ENCODE data around the gene SAXO2. TPM values are rescaled to one million over a fixed set of nuclear protein-coding genes. Genes with fewer than 3 reads are reported as not detected.
A peak's percentile ranks its signal among the peaks of the same experiment; 100 is the strongest.
"Not testable (repeated sequence)": the region's sequence is repeated elsewhere in the genome, so short reads cannot be mapped to it uniquely, and the experiment has no call there.

Gene SAXO2
- total RNA-seq: 10 to 100 TPM in 1 of 5 donors, 1 to 10 TPM in 3, under 1 TPM in 1; 0.56 to 19.6 (median 2.1) TPM
- 14.5 TPM for total RNA-seq (2013)
- total RNA-seq: 0.08 to 14.4 (median 1.4) reads per million in 29 experiments

GRCh38 chr15:82262422-82263026, at the start of gene SAXO2, which contains the start of gene EFL1:
Gene SAXO2 (plus strand): TSS chr15:82262818. CDS start chr15:82262880, 62 bp downstream.
Gene EFL1 (minus strand): TSS chr15:82262734. CDS start chr15:82261778, 956 bp downstream.
- H3K27me3 ChIP-seq (replicated peaks in 1 of 2; ENCODE audit: control insufficient read depth in 2 of 2, extremely low read depth in 1 of 2, insufficient read depth in 2 of 2, low read length in 1 of 2): no peaks in the 10 kb centered on the region
- peaks cover 11 to 15% of the 10 kb centered on the region in 2 experiments for H3K4me1 ChIP-seq (ENCODE audit: control insufficient read depth in 1 of 2, extremely low read depth in 1 of 2, insufficient read depth in 2 of 2, low read length in 2 of 2)
- CTCF ChIA-PET: interaction anchor here in 1 of 2 donors (1.0 kb wide), 1 partner anchor 22 kb away, joined by 3 read pairs; no protein-coding TSS in a partner anchor
- POLR2A ChIA-PET: interaction anchor here (0.6 to 0.7 kb wide), 3 partner anchors 24 to 1388 kb away, joined by 3 read pairs; no protein-coding TSS in a partner anchor
- Mint-ChIP-seq H3K36me3 (peaks cover 15% of the 10 kb centered on the region), H3K4me3 (peak within 1 kb of the TSS; percentile 89 to 94 (median 92)), H3K4me1 (peaks cover 32 to 51% (median 33%) of the 10 kb centered on the region in 3 donors), H3K27me3 (no peaks in the 10 kb centered on the region), H3K9me3 (no peaks in the 10 kb centered on the region), H3K27ac (peak within 1 kb of the TSS; percentile 72 to 88)
- peaks cover 0 to 6% of the 10 kb centered on the region in 2 donors for H3K36me3 ChIP-seq (ENCODE audit: control insufficient read depth in 2 of 2, extremely low read depth in 1 of 2, insufficient read depth in 1 of 2, low read length in 1 of 2)
- under 1% methylated on average over 57 of the region's 57 CpGs for WGBS (ENCODE audit: insufficient coverage)
- peak within 1 kb of the TSS; percentile 52 for H3K27ac ChIP-seq (ENCODE audit: low read length)
- ATAC-seq (replicated peaks in 1 of 4) (peak; percentile 97 to 98 (median 98)), DNase-seq (peak; percentile 72 to 95 (median 87))
- H3K4me3 ChIP-seq (ENCODE audit: control insufficient read depth in 1 of 2, extremely low read depth in 1 of 2, low read length in 1 of 2): peak within 1 kb of the TSS; percentile 69 to 79
- H3K9me3 ChIP-seq: no peaks in the 10 kb centered on the region

GRCh38 chr15:82216092-82216491, 46.5 kb upstream of the SAXO2 start:
- peaks cover 67% of the 10 kb centered on the region for H3K36me3 Mint-ChIP-seq
- H3K4me1 Mint-ChIP-seq; H3K4me1 ChIP-seq (ENCODE audit: control insufficient read depth in 1 of 2, extremely low read depth in 1 of 2, insufficient read depth in 2 of 2, low read length in 2 of 2); POLR2A ChIA-PET; H3K27me3 Mint-ChIP-seq; CTCF ChIA-PET; DNase-seq; H3K4me3 ChIP-seq (ENCODE audit: control insufficient read depth in 1 of 2, extremely low read depth in 1 of 2, low read length in 1 of 2); H3K27me3 ChIP-seq (replicated peaks in 1 of 2; ENCODE audit: control insufficient read depth in 2 of 2, extremely low read depth in 1 of 2, insufficient read depth in 2 of 2, low read length in 1 of 2); H3K27ac ChIP-seq (ENCODE audit: low read length); H3K9me3 ChIP-seq; H3K9me3 Mint-ChIP-seq; H3K4me3 Mint-ChIP-seq; ATAC-seq (replicated peaks in 1 of 4); H3K27ac Mint-ChIP-seq: not testable (repeated sequence)
- no CpG with 5 or more reads among the region's 2 CpGs for WGBS (ENCODE audit: insufficient coverage)
- peaks cover 0 to 18% of the 10 kb centered on the region in 2 donors for H3K36me3 ChIP-seq (ENCODE audit: control insufficient read depth in 2 of 2, extremely low read depth in 1 of 2, insufficient read depth in 1 of 2, low read length in 1 of 2)

GRCh38 chr15:82221535-82221934, 41.1 kb upstream of the SAXO2 start:
- POLR2A ChIA-PET: not testable (repeated sequence)

GRCh38 chr15:82228750-82229149, 33.9 kb upstream of the SAXO2 start:
- Mint-ChIP-seq H3K9me3 (no peaks in the 10 kb centered on the region), H3K4me3 (no peak overlapping the region), H3K36me3 (peaks cover 50% of the 10 kb centered on the region), H3K27ac (no peak overlapping the region), H3K27me3 (no peaks in the 10 kb centered on the region), H3K4me1 (no peaks in the 10 kb centered on the region)
- no peaks in the 10 kb centered on the region for H3K27me3 ChIP-seq (replicated peaks in 1 of 2; ENCODE audit: control insufficient read depth in 2 of 2, extremely low read depth in 1 of 2, insufficient read depth in 2 of 2, low read length in 1 of 2)
- H3K4me3 ChIP-seq (ENCODE audit: control insufficient read depth in 1 of 2, extremely low read depth in 1 of 2, low read length in 1 of 2): no peak overlapping the region
- H3K27ac ChIP-seq (ENCODE audit: low read length): no peak overlapping the region
- no peaks in the 10 kb centered on the region for H3K4me1 ChIP-seq (ENCODE audit: control insufficient read depth in 1 of 2, extremely low read depth in 1 of 2, insufficient read depth in 2 of 2, low read length in 2 of 2)
- no CpG with 5 or more reads among the region's 1 CpG for WGBS (ENCODE audit: insufficient coverage)
- DNase-seq: no peak
- ChIA-PET POLR2A (no interaction called here), CTCF (no interaction called here)
- H3K36me3 ChIP-seq (ENCODE audit: control insufficient read depth in 2 of 2, extremely low read depth in 1 of 2, insufficient read depth in 1 of 2, low read length in 1 of 2): peaks cover 0 to 15% of the 10 kb centered on the region in 2 donors
- no peaks in the 10 kb centered on the region for H3K9me3 ChIP-seq
- no peak for ATAC-seq (replicated peaks in 1 of 4)

More at GRCh38 chr15:82221535-82221934, 41.1 kb upstream of the SAXO2 start:
- not testable (repeated sequence) for H3K4me1 Mint-ChIP-seq; H3K4me3 Mint-ChIP-seq; ATAC-seq (replicated peaks in 1 of 4); H3K27me3 ChIP-seq (replicated peaks in 1 of 2; ENCODE audit: control insufficient read depth in 2 of 2, extremely low read depth in 1 of 2, insufficient read depth in 2 of 2, low read length in 1 of 2); H3K9me3 Mint-ChIP-seq; H3K4me3 ChIP-seq (ENCODE audit: control insufficient read depth in 1 of 2, extremely low read depth in 1 of 2, low read length in 1 of 2); H3K4me1 ChIP-seq (ENCODE audit: control insufficient read depth in 1 of 2, extremely low read depth in 1 of 2, insufficient read depth in 2 of 2, low read length in 2 of 2); H3K27ac ChIP-seq (ENCODE audit: low read length); H3K9me3 ChIP-seq; H3K27me3 Mint-ChIP-seq; H3K27ac Mint-ChIP-seq
- 71% methylated on average over 2 of the region's 2 CpGs for WGBS (ENCODE audit: insufficient coverage)
- peaks cover 60% of the 10 kb centered on the region for H3K36me3 Mint-ChIP-seq
- DNase-seq: peak in 24 of 35 experiments; percentile 1 to 35 (median 12)
- CTCF ChIA-PET: interaction anchor here in 1 of 2 donors (0.6 to 0.9 kb wide), 2 partner anchors 44 to 708 kb away, joined by 3 to 7 read pairs; no protein-coding TSS in a partner anchor
- peaks cover 0 to 18% of the 10 kb centered on the region in 2 donors for H3K36me3 ChIP-seq (ENCODE audit: control insufficient read depth in 2 of 2, extremely low read depth in 1 of 2, insufficient read depth in 1 of 2, low read length in 1 of 2)

- ATAC-seq (replicated peaks in 1 of 4): no peak
- H3K9me3 Mint-ChIP-seq: no peaks in the 10 kb centered on the region
- Histone ChIP-seq H3K4me3 (ENCODE audit: control insufficient read depth in 1 of 2, extremely low read depth in 1 of 2, low read length in 1 of 2) (no peak overlapping the region), H3K27ac (ENCODE audit: low read length) (no peak overlapping the region), H3K4me1 (ENCODE audit: control insufficient read depth in 1 of 2, extremely low read depth in 1 of 2, insufficient read depth in 2 of 2, low read length in 2 of 2) (no peaks in the 10 kb centered on the region), H3K36me3 (ENCODE audit: control insufficient read depth in 2 of 2, extremely low read depth in 1 of 2, insufficient read depth in 1 of 2, low read length in 1 of 2) (peaks cover 0 to 15% of the 10 kb centered on the region in 2 donors), H3K27me3 (replicated peaks in 1 of 2; ENCODE audit: control insufficient read depth in 2 of 2, extremely low read depth in 1 of 2, insufficient read depth in 2 of 2, low read length in 1 of 2) (no peaks in the 10 kb centered on the region), H3K9me3 (no peaks in the 10 kb centered on the region)
- H3K27ac Mint-ChIP-seq: no peak overlapping the region
- H3K36me3 Mint-ChIP-seq: peaks cover 47% of the 10 kb centered on the region
- ChIA-PET CTCF (no interaction called here), POLR2A (interaction anchor here in 1 of 2 donors (0.6 kb wide), 1 partner anchor 31 kb away, joined by 4 read pairs; no protein-coding TSS in a partner anchor)
- H3K4me3 Mint-ChIP-seq: no peak overlapping the region
- no CpG with 5 or more reads among the region's 2 CpGs for WGBS (ENCODE audit: insufficient coverage)
- DNase-seq: no peak
- no peaks in the 10 kb centered on the region for H3K27me3 Mint-ChIP-seq
- H3K4me1 Mint-ChIP-seq: no peaks in the 10 kb centered on the region
Observed at GRCh38 chr15:82231233-82231632, 31.4 kb upstream of the SAXO2 start.

- H3K36me3 ChIP-seq (ENCODE audit: control insufficient read depth in 2 of 2, extremely low read depth in 1 of 2, insufficient read depth in 1 of 2, low read length in 1 of 2): peaks cover 0 to 12% of the 10 kb centered on the region in 2 donors
- no peaks in the 10 kb centered on the region for H3K4me1 ChIP-seq (ENCODE audit: control insufficient read depth in 1 of 2, extremely low read depth in 1 of 2, insufficient read depth in 2 of 2, low read length in 2 of 2)
- no peak overlapping the region for H3K4me3 ChIP-seq (ENCODE audit: control insufficient read depth in 1 of 2, extremely low read depth in 1 of 2, low read length in 1 of 2)
- no peaks in the 10 kb centered on the region for H3K27me3 Mint-ChIP-seq
- ATAC-seq (replicated peaks in 1 of 4) (no peak), DNase-seq (no peak)
- no peaks in the 10 kb centered on the region for H3K9me3 Mint-ChIP-seq
- H3K36me3 Mint-ChIP-seq: peaks cover 46% of the 10 kb centered on the region
- H3K27ac ChIP-seq (ENCODE audit: low read length): no peak overlapping the region
- H3K27me3 ChIP-seq (replicated peaks in 1 of 2; ENCODE audit: control insufficient read depth in 2 of 2, extremely low read depth in 1 of 2, insufficient read depth in 2 of 2, low read length in 1 of 2): no peaks in the 10 kb centered on the region
- WGBS (ENCODE audit: insufficient coverage): 100% methylated on average over 2 of the region's 2 CpGs
- no peak overlapping the region for H3K4me3 Mint-ChIP-seq
- ChIA-PET CTCF (no interaction called here), POLR2A (no interaction called here)
- no peaks in the 10 kb centered on the region for H3K9me3 ChIP-seq
- no peak overlapping the region for H3K27ac Mint-ChIP-seq
- H3K4me1 Mint-ChIP-seq: no peaks in the 10 kb centered on the region
Observed at GRCh38 chr15:82231842-82232241, 30.8 kb upstream of the SAXO2 start.
